Measurements from ENCODE around the gene MAN1A1. TPM values are rescaled to one million over a fixed set of nuclear protein-coding genes. Genes with fewer than 3 reads are reported as not detected.
"Not testable (repeated sequence)": the region's sequence is repeated elsewhere in the genome, so short reads cannot be mapped to it uniquely, and the experiment has no call there.

Gene MAN1A1
- total RNA-seq, 4 donors from 2014 or later = 71.7 to 170 (median 128) TPM

DNA sequence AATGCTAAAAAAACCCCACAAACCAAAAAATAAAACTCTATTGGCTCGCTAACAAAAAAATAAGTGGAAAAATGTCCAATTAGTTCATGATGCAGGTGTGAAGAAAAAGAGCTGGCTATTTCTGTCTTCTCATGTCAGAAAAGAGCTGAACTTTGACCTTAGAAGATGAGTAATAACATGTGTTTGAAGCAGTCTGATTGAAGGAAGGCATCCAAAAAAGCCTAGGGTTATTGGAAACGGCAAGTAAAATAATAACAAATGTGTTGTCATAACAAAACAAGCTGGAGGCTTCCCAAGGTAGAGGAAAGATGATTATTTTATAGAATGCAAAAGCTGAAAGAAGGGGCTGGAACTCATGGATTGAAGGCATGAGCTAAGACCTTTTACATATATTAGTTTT lies 176.7 kb downstream of the MAN1A1 start:
- 51 to 60% methylated on average over 2 of the region's 2 CpGs for WGBS, 2 donors
- no peak for DNase-seq
- Histone ChIP-seq H3K36me3 (no peaks in the 10 kb centered on the region), H3K4me1 (peaks cover 17 to 21% of the 10 kb centered on the region in 2 donors), H3K4me3 (replicated peaks in 1 of 3) (no peak overlapping the region), H3K27ac (peak overlapping the region in 1 of 3 donors; percentile 4), H3K9me3 (no peaks in the 10 kb centered on the region), H3K27me3 (no peaks in the 10 kb centered on the region)
- intact Hi-C loops (cut with DNase I) = no loop called here
- TF ChIP-seq POLR2A (IDR thresholded peaks at IDR 0.05) = no peak
- TF ChIP-seq, protein P1, sequence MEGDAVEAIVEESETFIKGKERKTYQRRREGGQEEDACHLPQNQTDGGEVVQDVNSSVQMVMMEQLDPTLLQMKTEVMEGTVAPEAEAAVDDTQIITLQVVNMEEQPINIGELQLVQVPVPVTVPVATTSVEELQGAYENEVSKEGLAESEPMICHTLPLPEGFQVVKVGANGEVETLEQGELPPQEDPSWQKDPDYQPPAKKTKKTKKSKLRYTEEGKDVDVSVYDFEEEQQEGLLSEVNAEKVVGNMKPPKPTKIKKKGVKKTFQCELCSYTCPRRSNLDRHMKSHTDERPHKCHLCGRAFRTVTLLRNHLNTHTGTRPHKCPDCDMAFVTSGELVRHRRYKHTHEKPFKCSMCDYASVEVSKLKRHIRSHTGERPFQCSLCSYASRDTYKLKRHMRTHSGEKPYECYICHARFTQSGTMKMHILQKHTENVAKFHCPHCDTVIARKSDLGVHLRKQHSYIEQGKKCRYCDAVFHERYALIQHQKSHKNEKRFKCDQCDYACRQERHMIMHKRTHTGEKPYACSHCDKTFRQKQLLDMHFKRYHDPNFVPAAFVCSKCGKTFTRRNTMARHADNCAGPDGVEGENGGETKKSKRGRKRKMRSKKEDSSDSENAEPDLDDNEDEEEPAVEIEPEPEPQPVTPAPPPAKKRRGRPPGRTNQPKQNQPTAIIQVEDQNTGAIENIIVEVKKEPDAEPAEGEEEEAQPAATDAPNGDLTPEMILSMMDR (IDR thresholded peaks at IDR 0.05) = no peak

DNA sequence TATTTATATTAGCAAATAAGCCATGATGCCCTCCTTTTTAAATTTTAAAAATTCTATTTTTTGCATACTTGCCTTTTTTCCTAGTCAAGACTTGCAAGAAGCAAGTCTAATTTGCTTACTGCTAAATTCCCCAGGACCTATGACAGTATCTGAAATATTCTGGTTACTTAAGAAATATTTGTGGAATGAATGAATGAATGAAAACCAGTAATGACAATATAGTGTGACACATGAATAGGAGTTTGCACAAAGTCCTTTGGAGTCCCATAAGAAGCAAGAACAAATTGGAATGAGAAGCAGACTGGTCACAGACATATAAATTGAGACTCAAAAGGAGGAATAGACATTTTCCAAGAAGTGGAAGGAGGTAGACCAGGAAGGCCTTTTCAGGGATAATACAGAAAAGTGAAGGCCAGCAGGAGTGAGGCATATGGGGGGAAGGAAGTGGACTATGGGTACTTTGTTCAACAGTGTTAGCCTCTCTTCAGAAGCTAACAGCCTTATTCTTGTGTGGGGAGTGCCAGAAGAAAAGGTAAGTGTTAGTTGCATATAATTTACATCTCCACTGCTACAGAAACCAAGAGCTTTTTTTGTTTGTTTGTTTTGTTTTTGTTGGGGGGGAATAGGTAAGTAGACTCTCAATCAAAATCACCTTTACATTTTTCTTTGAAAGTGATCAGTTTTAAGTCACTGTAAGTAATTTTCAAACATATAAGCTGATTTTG lies 177.5 kb downstream of the MAN1A1 start:
- Histone ChIP-seq H3K4me1 (peaks cover 17 to 21% of the 10 kb centered on the region in 2 donors), H3K27ac (no peak overlapping the region), H3K9me3 (no peaks in the 10 kb centered on the region), H3K27me3 (no peaks in the 10 kb centered on the region), H3K36me3 (no peaks in the 10 kb centered on the region), H3K4me3 (replicated peaks in 1 of 3) (no peak overlapping the region)
- TF ChIP-seq POLR2A (IDR thresholded peaks at IDR 0.05) = no peak
- no peak for DNase-seq
- intact Hi-C loops (cut with DNase I) = no loop called here

DNA sequence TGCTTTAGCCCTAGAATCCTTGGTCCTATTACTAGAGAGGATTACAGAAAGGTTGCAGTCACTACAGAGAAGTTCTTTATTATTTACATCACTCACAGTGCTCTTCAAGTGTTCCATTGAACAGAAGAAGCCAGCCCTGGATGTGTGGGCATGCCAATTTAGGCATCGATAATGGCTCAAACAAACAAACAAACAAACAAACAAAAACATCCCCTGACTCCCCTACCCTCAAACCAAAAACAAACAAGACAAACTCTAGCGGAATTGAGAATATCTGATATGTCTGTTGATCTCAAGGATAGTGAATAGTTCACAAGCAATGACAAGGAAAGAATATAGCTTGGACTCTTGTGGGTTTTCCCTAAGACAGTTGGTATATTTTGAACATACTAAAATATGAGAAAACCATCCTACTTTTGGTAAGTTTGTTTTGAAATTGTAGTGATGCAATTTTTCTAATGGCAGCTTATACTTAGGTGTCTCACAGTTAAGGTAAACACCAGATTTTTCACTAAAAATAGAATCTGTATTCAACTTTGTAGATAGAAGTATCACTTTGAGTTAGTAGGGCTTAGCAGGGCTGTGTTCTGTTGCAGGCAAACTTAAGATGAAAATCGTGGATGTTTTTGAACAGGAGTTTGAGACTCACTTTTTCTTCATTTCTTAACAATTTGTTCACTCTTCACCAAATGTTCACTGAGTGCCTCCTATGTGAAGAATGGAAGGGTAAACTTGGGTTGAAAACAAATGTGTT lies 178.3 kb downstream of the MAN1A1 start:
- intact Hi-C loops (cut with DNase I) = no loop called here
- H3K27ac ChIP-seq = no peak overlapping the region
- TF ChIP-seq, protein P1 (IDR thresholded peaks at IDR 0.05) = no peak
- no peak for TF ChIP-seq POLR2A (IDR thresholded peaks at IDR 0.05)
- 70 to 75% methylated on average over 3 of the region's 3 CpGs for WGBS, 2 donors
- peaks cover 17 to 21% of the 10 kb centered on the region in 2 donors for H3K4me1 ChIP-seq
- no peaks in the 10 kb centered on the region for H3K27me3 ChIP-seq
- DNase-seq = no peak
- H3K4me3 ChIP-seq (replicated peaks in 1 of 3) = no peak overlapping the region
- no peaks in the 10 kb centered on the region for H3K9me3 ChIP-seq
- no peaks in the 10 kb centered on the region for H3K36me3 ChIP-seq

DNA sequence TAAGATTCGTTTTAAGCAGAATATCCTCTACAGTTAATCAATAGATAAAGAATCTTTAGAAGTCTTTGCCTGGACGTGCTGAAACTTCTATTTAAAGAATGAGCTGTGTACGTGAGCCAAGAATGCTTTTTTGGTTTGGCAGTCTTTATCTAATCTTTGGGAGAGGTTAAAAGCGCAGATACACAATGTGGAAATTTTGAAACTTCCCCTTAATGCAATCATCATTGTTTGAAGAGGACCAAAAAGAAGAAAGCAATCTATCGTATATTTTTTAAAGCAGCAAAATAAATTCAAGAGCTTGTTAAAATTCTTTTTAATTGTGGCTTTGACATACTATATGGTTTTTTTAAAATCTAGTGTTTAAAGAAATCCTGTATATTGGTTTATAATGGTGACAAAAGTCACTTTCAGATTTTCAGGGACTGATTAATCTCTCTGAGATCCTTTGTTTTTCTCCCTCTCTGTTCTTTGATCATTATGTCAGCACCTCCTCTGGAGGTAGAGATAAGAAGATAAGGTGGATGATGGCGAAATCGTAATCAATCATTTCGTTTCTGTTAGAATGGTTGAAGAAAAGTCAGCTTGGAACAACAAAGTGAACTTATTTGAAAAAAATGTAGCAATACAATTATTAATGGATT lies 179.0 kb downstream of the MAN1A1 start:
- H3K4me1 ChIP-seq = peaks cover 17 to 21% of the 10 kb centered on the region in 2 donors
- intact Hi-C loops (cut with DNase I) = no loop called here
- H3K27me3 ChIP-seq = no peaks in the 10 kb centered on the region
- H3K9me3 ChIP-seq = no peaks in the 10 kb centered on the region
- H3K27ac ChIP-seq = no peak overlapping the region
- WGBS, 2 donors = 70 to 71% methylated on average over 8 of the region's 8 CpGs
- no peaks in the 10 kb centered on the region for H3K36me3 ChIP-seq
- DNase-seq = no peak
- H3K4me3 ChIP-seq (replicated peaks in 1 of 3) = no peak overlapping the region
- TF ChIP-seq, protein P1 (IDR thresholded peaks at IDR 0.05) = no peak
- no peak for TF ChIP-seq POLR2A (IDR thresholded peaks at IDR 0.05)

DNA sequence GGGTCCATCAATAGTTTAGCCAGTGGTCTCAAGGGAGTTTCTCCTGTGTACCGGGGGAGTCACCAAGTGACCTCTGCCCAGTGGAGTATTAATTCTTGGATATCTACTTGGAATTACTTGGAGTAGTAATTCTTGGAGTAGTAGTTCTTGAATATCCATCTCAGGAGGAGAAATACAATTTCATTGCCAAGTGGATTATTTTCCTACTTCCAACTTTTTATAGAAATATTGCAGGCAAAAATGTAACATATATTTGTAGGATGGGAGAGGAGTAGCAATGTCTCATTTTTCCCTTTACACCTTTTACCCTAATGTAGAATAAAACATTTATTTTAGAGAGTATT lies 179.5 kb downstream of the MAN1A1 start:
- H3K9me3 ChIP-seq = no peaks in the 10 kb centered on the region
- TF ChIP-seq, protein P1 (IDR thresholded peaks at IDR 0.05) = no peak
- TF ChIP-seq POLR2A (IDR thresholded peaks at IDR 0.05) = no peak
- no peak overlapping the region for H3K4me3 ChIP-seq (replicated peaks in 1 of 3)
- no peaks in the 10 kb centered on the region for H3K36me3 ChIP-seq
- WGBS, 2 donors = 65 to 77% methylated on average over 1 of the region's 1 CpG
- DNase-seq = no peak
- peaks cover 17 to 21% of the 10 kb centered on the region in 2 donors for H3K4me1 ChIP-seq
- no peak overlapping the region for H3K27ac ChIP-seq
- no peaks in the 10 kb centered on the region for H3K27me3 ChIP-seq
- intact Hi-C loops (cut with DNase I) = no loop called here

DNA sequence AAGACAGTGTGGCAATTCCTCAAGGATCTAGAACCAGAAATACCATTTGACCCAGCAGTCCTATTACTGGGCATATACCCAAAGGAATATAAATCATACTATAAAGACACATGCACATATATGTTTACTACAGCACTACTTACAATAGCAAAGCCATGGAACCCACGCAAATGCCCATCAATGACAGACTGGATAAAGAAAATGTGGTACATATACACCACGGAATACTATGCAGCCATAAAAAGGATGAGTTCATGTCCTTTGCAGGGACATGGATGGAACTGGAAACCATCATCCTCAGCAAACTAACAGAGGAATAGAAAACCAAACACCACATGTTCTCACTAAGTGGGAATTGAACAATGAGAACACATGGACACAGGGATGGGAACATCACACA lies 180.2 kb downstream of the MAN1A1 start:
- H3K4me3 ChIP-seq (replicated peaks in 1 of 3); H3K27ac ChIP-seq; intact Hi-C loops (cut with DNase I); H3K27me3 ChIP-seq; DNase-seq; H3K9me3 ChIP-seq; H3K36me3 ChIP-seq: not testable (repeated sequence)
- 93 to 98% methylated on average over 2 of the region's 2 CpGs for WGBS, 2 donors
- H3K4me1 ChIP-seq = peaks cover 17 to 20% of the 10 kb centered on the region in 2 donors

Measured in thyroid gland (tissue), 4 donors.